H1 (cell line): ENCODE results near the gene CHD5. TPM values are rescaled to one million over a fixed set of nuclear protein-coding genes. Genes with fewer than 3 reads are reported as not detected.

Experiments
- CTCF ChIA-PET: fragments of 300-600 bp; sonication (Branson Sonifier 250); formaldehyde crosslinking; loops from one replicate; lab custom pipeline; 2021; ENCODE audit not compliant: partially characterized antibody; lab: Charles Lee
- POLR2A ChIA-PET: fragments of 300-600 bp; sonication (Branson Sonifier 250); formaldehyde crosslinking; loops from one replicate; lab custom pipeline; 2021; ENCODE audit warnings: inconsistent platforms; ENCODE audit not compliant: partially characterized antibody; lab: Charles Lee
- DNase-seq, 2 experiments: peaks; one replicate each; pipeline versions ENCODE4 v3.0.0 to v3.0.0-alpha.2; 2010 to 2022; ENCODE audit warnings: low spot score in 2 of 2, low read depth in 1 of 2, mixed read lengths in 1 of 2
- FAIRE-seq: peaks from 2 replicates; lab custom pipeline; 2011; peaks lifted over from hg19 to GRCh38; lab: Jason Lieb, UNC
- H2AFZ ChIP-seq: 2 replicates; pipeline ENCODE4 v1.8.1; 2012; ENCODE audit warnings: low read length, inconsistent platforms
- H2AK5ac ChIP-seq: 2 replicates; pipeline ENCODE4 v1.6.1; 2013; ENCODE audit warnings: low read depth, low read length
- H2BK120ac ChIP-seq: replicated peaks from 2 replicates; pipeline ENCODE3; 2013; ENCODE audit warnings: low read depth, low read length, inconsistent platforms
- H2BK12ac ChIP-seq: 2 replicates; pipeline ENCODE4 v1.6.1; 2013; ENCODE audit warnings: low read depth, low read length
- H2BK15ac ChIP-seq: 2 replicates; pipeline ENCODE4 v1.6.1; 2013; ENCODE audit warnings: low read length
- H2BK20ac ChIP-seq: 2 replicates; pipeline ENCODE4 v1.6.1; 2013; ENCODE audit warnings: low read length
- H2BK5ac ChIP-seq: 2 replicates; pipeline ENCODE4 v1.6.1; 2013; ENCODE audit warnings: low read depth, low read length
- H3K14ac ChIP-seq: 2 replicates; pipeline ENCODE4 v1.6.1; 2013; ENCODE audit warnings: inconsistent platforms; ENCODE audit not compliant: insufficient read length
- H3K18ac ChIP-seq: 2 replicates; pipeline ENCODE4 v1.6.1; 2013; ENCODE audit warnings: low read length; ENCODE audit errors: extremely low read depth
- H3K23ac ChIP-seq: 2 replicates; pipeline ENCODE4 v1.6.1; 2013; ENCODE audit warnings: inconsistent platforms; ENCODE audit not compliant: insufficient read length
- H3K23me2 ChIP-seq: 2 replicates; pipeline ENCODE4 v1.6.1; 2013; ENCODE audit warnings: low read depth, low read length
- H3K27ac ChIP-seq: 2 replicates; pipeline ENCODE4 v1.6.1; 2011; ENCODE audit warnings: low read depth, low read length, inconsistent platforms
- H3K27me3 ChIP-seq, 4 experiments: replicated peaks in 1 of 4; 1 replicate in 1 of 4; 2 replicates in 3 of 4; pipeline versions ENCODE4 v1.6.1 to v1.8.1; 2011 to 2013; ENCODE audit warnings: low read length in 3 of 4, mild to moderate bottlenecking in 3 of 4, inconsistent platforms in 2 of 4, mixed read lengths in 2 of 4, moderate library complexity in 1 of 4; ENCODE audit not compliant: control insufficient read depth in 3 of 4, insufficient read depth in 3 of 4; ENCODE audit errors: extremely low read depth in 1 of 4
- H3K36me3 ChIP-seq, 4 experiments: 2 replicates each; pipeline versions ENCODE4 v1.6.1 to v1.8.1; 2011 to 2013; ENCODE audit warnings: mild to moderate bottlenecking in 4 of 4, low read length in 3 of 4, moderate library complexity in 2 of 4, control low read depth in 1 of 4, inconsistent platforms in 1 of 4; ENCODE audit not compliant: insufficient read depth in 4 of 4, control insufficient read depth in 2 of 4
- H3K4ac ChIP-seq: replicated peaks from 2 replicates; pipeline ENCODE3; 2013; ENCODE audit warnings: low read length, low read depth, mixed read lengths, inconsistent platforms; ENCODE audit not compliant: insufficient read length
- H3K4me1 ChIP-seq, 4 experiments: replicated peaks in 1 of 4; 1 replicate in 1 of 4; 2 replicates in 3 of 4; pipeline versions ENCODE4 v1.6.1 to v1.8.1; 2011 to 2013; ENCODE audit warnings: low read length in 3 of 4, inconsistent platforms in 2 of 4, mixed read lengths in 1 of 4; ENCODE audit not compliant: insufficient read depth in 4 of 4, control insufficient read depth in 3 of 4
- H3K4me2 ChIP-seq, 2 experiments: 2 replicates each; pipeline versions ENCODE4 v1.6.1 to v1.8.1; 2011 to 2013; ENCODE audit warnings: low read depth in 2 of 2, low read length in 2 of 2, control low read depth in 1 of 2, inconsistent platforms in 1 of 2, mild to moderate bottlenecking in 1 of 2; ENCODE audit not compliant: insufficient read depth in 1 of 2
- H3K4me3 ChIP-seq, 4 experiments: fragments of 200-600, 300-600 bp in 1 of 4; sonication (generic), shearing (Covaris generic), sonication (Bioruptor Twin) in 1 of 4; 2 replicates each; pipeline versions ENCODE4 v1.5.1 to v1.8.1; 2011 to 2016; ENCODE audit warnings: low read length in 4 of 4, low read depth in 3 of 4, control low read depth in 2 of 4, inconsistent platforms in 2 of 4, mild to moderate bottlenecking in 2 of 4, mixed read lengths in 1 of 4, moderate library complexity in 1 of 4; ENCODE audit not compliant: insufficient read depth in 2 of 4; ENCODE audit errors: extremely low read depth in 1 of 4
- H3K56ac ChIP-seq: replicated peaks from 2 replicates; pipeline ENCODE3; 2013; ENCODE audit warnings: low read depth, mild to moderate bottlenecking, mixed read lengths, low read length, inconsistent platforms; ENCODE audit not compliant: insufficient read length
- H3K79me1 ChIP-seq: 2 replicates; pipeline ENCODE4 v1.6.1; 2013; ENCODE audit warnings: low read depth, low read length, control low read depth
- H3K79me2 ChIP-seq, 2 experiments: 2 replicates each; pipeline versions ENCODE4 v1.6.1 to v1.8.1; 2012 to 2013; ENCODE audit warnings: low read length in 2 of 2, mild to moderate bottlenecking in 2 of 2, inconsistent platforms in 1 of 2; ENCODE audit not compliant: insufficient read depth in 2 of 2, control insufficient read depth in 1 of 2
- H3K9ac ChIP-seq, 4 experiments: replicated peaks in 1 of 4; 1 replicate in 1 of 4; 2 replicates in 3 of 4; pipeline versions ENCODE4 v1.6.1 to v1.8.1; 2011 to 2013; ENCODE audit warnings: low read depth in 3 of 4, low read length in 3 of 4, control low read depth in 2 of 4, mild to moderate bottlenecking in 2 of 4, moderate library complexity in 2 of 4, inconsistent platforms in 1 of 4; ENCODE audit errors: extremely low read depth in 1 of 4
- H3K9me3 ChIP-seq, 2 experiments: 2 replicates each; pipeline versions ENCODE4 v1.6.1 to v1.8.1; 2012 to 2013; ENCODE audit warnings: mild to moderate bottlenecking in 2 of 2, moderate library complexity in 2 of 2, control low read depth in 1 of 2, inconsistent platforms in 1 of 2, low read depth in 1 of 2, low read length in 1 of 2, mixed read lengths in 1 of 2; ENCODE audit not compliant: insufficient read depth in 2 of 2
- H4K20me1 ChIP-seq, 2 experiments: replicated peaks in 1 of 2; 2 replicates each; pipeline versions ENCODE3 to v1.8.1; 2011 to 2013; ENCODE audit warnings: inconsistent platforms in 2 of 2, low read length in 2 of 2, mild to moderate bottlenecking in 1 of 2; ENCODE audit not compliant: insufficient read depth in 2 of 2, control insufficient read depth in 1 of 2
- H4K5ac ChIP-seq: 2 replicates; pipeline ENCODE4 v1.6.1; 2013; ENCODE audit warnings: low read length, low read depth, mixed read lengths, inconsistent platforms; ENCODE audit not compliant: insufficient read length
- H4K8ac ChIP-seq: 2 replicates; pipeline ENCODE4 v1.8.0; 2013; ENCODE audit warnings: mild to moderate bottlenecking, moderate library complexity, low read length, inconsistent platforms; ENCODE audit not compliant: insufficient read depth; ENCODE audit errors: extremely low read depth
- H4K91ac ChIP-seq: replicated peaks from 2 replicates; pipeline ENCODE3; 2013; ENCODE audit warnings: low read length, mixed read lengths, inconsistent platforms; ENCODE audit not compliant: insufficient read length
- ASH2L ChIP-seq: fragments of 200-600, 300-600 bp; sonication (generic); IDR thresholded peaks from one replicate; pipeline ENCODE4 v1.7.1; 2017; ENCODE audit warnings: low read length
- ATF3 ChIP-seq: IDR thresholded peaks from 2 replicates; pipeline ENCODE4 v1.6.1; 2011; ENCODE audit warnings: low read depth, mild to moderate bottlenecking, low read length; ENCODE audit not compliant: insufficient read depth
- CBX5 ChIP-seq: fragments of 300-800, 300-1000 bp; sonication (generic); IDR thresholded peaks from 2 replicates; pipeline ENCODE4 v1.7.1; 2016; ENCODE audit warnings: antibody characterized with exemption, low read length, low read depth
- CREB1 ChIP-seq: IDR thresholded peaks from 2 replicates; pipeline ENCODE4 v1.6.1; 2012; ENCODE audit warnings: inconsistent platforms
- EGR1 ChIP-seq: IDR thresholded peaks from 2 replicates; pipeline ENCODE4 v1.6.1; 2011; ENCODE audit warnings: low read depth, low read length, borderline replicate concordance
- EZH2 ChIP-seq: fragments of 200-600 bp; sonication (generic); IDR thresholded peaks from 2 replicates; pipeline ENCODE4 v1.7.1; 2012; ENCODE audit warnings: low read depth, mild to moderate bottlenecking, moderate library complexity, low read length, inconsistent platforms; ENCODE audit not compliant: severe bottlenecking
- FOSL1 ChIP-seq: IDR thresholded peaks from 2 replicates; pipeline ENCODE4 v1.6.1; 2011; ENCODE audit warnings: mild to moderate bottlenecking, low read depth, low read length, moderate library complexity; ENCODE audit not compliant: insufficient read depth
- GABPA ChIP-seq: IDR thresholded peaks from 2 replicates; pipeline ENCODE4 v1.6.1; 2011; ENCODE audit warnings: mild to moderate bottlenecking, low read length, moderate library complexity, borderline replicate concordance; ENCODE audit not compliant: insufficient read depth
- HDAC6 ChIP-seq: IDR thresholded peaks from one replicate; pipeline ENCODE4 v1.7.1; 2012; ENCODE audit warnings: low read depth, mild to moderate bottlenecking, inconsistent platforms, low read length, moderate library complexity
- KDM5A ChIP-seq: fragments of 200-600 bp; IDR thresholded peaks from 2 replicates; pipeline ENCODE4 v1.7.1; 2012; ENCODE audit warnings: mild to moderate bottlenecking, low read length, inconsistent platforms, mixed read lengths
- POLR2AphosphoS5 ChIP-seq: IDR thresholded peaks from 2 replicates; pipeline ENCODE4 v1.6.1; 2011; ENCODE audit warnings: low read depth, low read length
- RFX5 ChIP-seq: IDR thresholded peaks from 2 replicates; pipeline ENCODE4 v1.6.1; 2011; ENCODE audit warnings: low read depth, low read length, improper control_type of control experiment, borderline replicate concordance
- TAF1 ChIP-seq: IDR thresholded peaks from 2 replicates; pipeline ENCODE4 v1.6.1; 2011; ENCODE audit warnings: mild to moderate bottlenecking, low read depth, low read length
- YY1 ChIP-seq: IDR thresholded peaks from 2 replicates; pipeline ENCODE4 v1.6.1; 2011; ENCODE audit warnings: low read depth, mild to moderate bottlenecking, low read length
- ZNF274 ChIP-seq: IDR thresholded peaks from 2 replicates; pipeline ENCODE4 v1.7.0; 2012; ENCODE audit warnings: low read length, borderline replicate concordance; ENCODE audit errors: extremely low read depth
- WGBS, 2 experiments: shearing (Covaris generic) in 1 of 2; methylation state at CpG; one replicate each; pipeline versions ENCODE4 v1.1.6 to v1.1.7; 2013 to 2015; ENCODE audit warnings: low lambda C conversion rate in 2 of 2, mixed read lengths in 2 of 2, inconsistent platforms in 1 of 2, low coverage in 1 of 2, missing lambda C conversion rate in 1 of 2; ENCODE audit not compliant: insufficient replicate concordance in 2 of 2, insufficient coverage in 1 of 2, insufficient read length in 1 of 2; ENCODE audit errors: extremely low coverage in 1 of 2, missing lambda C conversion rate in 1 of 2; 5-methylcytosine and 5-hydroxymethylcytosine counted together
- polyA plus RNA-seq, 7 experiments: library from polyadenylated mRNA; depleted of rRNA in 3 of 7; stranded (reverse) in 5 of 7; unstranded in 2 of 7; fragments of >200 nt in 5 of 7; fragments of 200-250 nt in 2 of 7; gene quantifications; 1 replicate in 5 of 7; 2 replicates in 1 of 7; 4 replicates in 1 of 7; pipeline versions ENCODE4 v1.2.1 to v1.2.3, GENCODE V29; 2011 to 2013; ENCODE audit warnings: missing spikeins in 2 of 7, mixed read lengths in 2 of 7
- total RNA-seq: library from RNA; stranded (reverse); fragmentation: NEBNext Ultra II Directional; extraction: Animal tissue kit (Norgen Biotek cat#: 25700); gene quantifications from 2 replicates; pipeline ENCODE4 v1.2.1, GENCODE V29; 2021

Gene CHD5
- total and polyA plus RNA-seq, 2 of the 8 experiments (the other 6 are each of a cell fraction or from before 2014, with no cell fraction given), result 0.42 to 1.8 TPM

GRCh38 chr1:6124341-6124740 is 55.8 kb downstream of the CHD5 start:
- POLR2A ChIA-PET, result no interaction called here
- no peak overlapping the region for H3K9ac ChIP-seq
- no peaks in the 10 kb centered on the region for H3K79me2 ChIP-seq
- H3K79me1 ChIP-seq, result no peaks in the 10 kb centered on the region
- H3K36me3 ChIP-seq, result no peaks in the 10 kb centered on the region
- no peak overlapping the region for H3K4me3 ChIP-seq
- no peak overlapping the region for H3K18ac ChIP-seq
- no peak overlapping the region for H3K27ac ChIP-seq
- H2BK15ac ChIP-seq, result no peak overlapping the region
- no peaks in the 10 kb centered on the region for H3K23me2 ChIP-seq
- DNase-seq (no peak), FAIRE-seq (no peak)
- no peak overlapping the region for H3K14ac ChIP-seq
- H3K23ac ChIP-seq, result no peak overlapping the region
- H3K4ac ChIP-seq, result no peak overlapping the region
- H3K56ac ChIP-seq, result no peak overlapping the region
- 92% methylated on average over 11 of the region's 12 CpGs; no CpG with 5 or more reads in 1 of the 2 experiments for WGBS, 2 experiments
- no peak overlapping the region for H2AFZ ChIP-seq
- H2BK5ac ChIP-seq, result no peak overlapping the region
- H2BK20ac ChIP-seq, result no peak overlapping the region
- no peak overlapping the region for H2AK5ac ChIP-seq
- no peak overlapping the region for H4K91ac ChIP-seq
- H4K20me1 ChIP-seq, result no peaks in the 10 kb centered on the region
- H2BK120ac ChIP-seq, result no peak overlapping the region
- no peaks in the 10 kb centered on the region for H3K9me3 ChIP-seq
- H4K8ac ChIP-seq, result peak overlapping the region; percentile 57; the same call in 1 of the 2 replicates
- H3K4me1 ChIP-seq, result peaks cover 0 to 9% (median 4%) of the 10 kb centered on the region in 4 experiments; a peak in 4 of 7 replicates
- no peak overlapping the region for H3K4me2 ChIP-seq
- no peak overlapping the region for H4K5ac ChIP-seq
- CTCF ChIA-PET, result no interaction called here
- peaks cover 0 to 16% (median 12%) of the 10 kb centered on the region in 4 experiments; a peak in 6 of 7 replicates for H3K27me3 ChIP-seq
- no peak overlapping the region for H2BK12ac ChIP-seq
- TF ChIP-seq RFX5 (no peak), ASH2L (no peak), EZH2 (no peak), GABPA (no peak), CBX5 (no peak), ZNF274 (no peak), ATF3 (no peak), CREB1 (no peak), YY1 (no peak), EGR1 (no peak), TAF1 (no peak), HDAC6 (no peak), FOSL1 (no peak), POLR2AphosphoS5 (no peak), KDM5A (no peak)
